Smooth muscle cell (in vitro differentiated cells): Measurements from ENCODE around the gene POP4. TPM values are rescaled to one million over a fixed set of nuclear protein-coding genes. Genes with fewer than 3 reads are reported as not detected.
A peak's percentile ranks its signal among the peaks of the same experiment; 100 is the strongest.
"Not testable (repeated sequence)": the region's sequence is repeated elsewhere in the genome, so short reads cannot be mapped to it uniquely, and the experiment has no call there.

Experiments
- DNase-seq: peaks from one replicate; lab custom pipeline; 2025; ENCODE audit not compliant: unreplicated experiment; lab: John Stamatoyannopoulos, UW
- H2AFZ ChIP-seq: fragments of 200-600 bp; sonication (generic); 2 replicates; pipeline ENCODE4 v1.6.0; 2016; ENCODE audit warnings: antibody characterized with exemption, low read depth, mild to moderate bottlenecking
- H3F3A ChIP-seq: fragments of 200-600 bp; sonication (generic); 2 replicates; pipeline ENCODE4 v1.6.0; 2017; ENCODE audit warnings: antibody characterized with exemption, low read depth
- H3K27ac ChIP-seq: fragments of 200-600 bp; sonication (generic); 2 replicates; pipeline ENCODE4 v1.5.1; 2016; ENCODE audit warnings: low read depth, mild to moderate bottlenecking
- H3K27me3 ChIP-seq: fragments of 200-600 bp; sonication (generic); 2 replicates; pipeline ENCODE4 v1.6.1; 2016; ENCODE audit warnings: low read depth, mild to moderate bottlenecking
- H3K36me3 ChIP-seq: fragments of 200-600 bp; sonication (generic); 2 replicates; pipeline ENCODE4 v1.5.1; 2016; ENCODE audit warnings: low read depth
- H3K4me1 ChIP-seq: fragments of 200-600 bp; sonication (generic); 2 replicates; pipeline ENCODE4 v1.5.1; 2016; ENCODE audit warnings: low read depth
- H3K4me2 ChIP-seq: fragments of 200-600 bp; sonication (generic); 2 replicates; pipeline ENCODE4 v1.6.0; 2016; ENCODE audit warnings: mild to moderate bottlenecking
- H3K4me3 ChIP-seq: fragments of 200-600 bp; sonication (generic); 2 replicates; pipeline ENCODE4 v1.5.1; 2016; ENCODE audit warnings: mild to moderate bottlenecking
- H3K79me2 ChIP-seq: fragments of 200-600 bp; sonication (generic); 2 replicates; pipeline ENCODE4 v1.6.0; 2016; ENCODE audit warnings: low read depth, mild to moderate bottlenecking
- H3K9ac ChIP-seq: fragments of 200-600 bp; sonication (generic); 2 replicates; pipeline ENCODE4 v1.6.0; 2016; ENCODE audit warnings: low read depth
- H3K9me3 ChIP-seq: fragments of 200-600 bp; sonication (generic); replicated peaks from 2 replicates; pipeline ENCODE4 v1.5.1; 2016; ENCODE audit warnings: low read depth
- H4K20me1 ChIP-seq: fragments of 200-600 bp; sonication (generic); 2 replicates; pipeline ENCODE4 v1.6.0; 2016; ENCODE audit warnings: low read depth
- CTCF ChIP-seq: fragments of 200-600 bp; sonication (generic); IDR thresholded peaks from 2 replicates; pipeline ENCODE4 v1.5.1; 2017; ENCODE audit warnings: borderline replicate concordance, mild to moderate bottlenecking, antibody characterized with exemption; ENCODE audit not compliant: insufficient read depth, poor library complexity, severe bottlenecking
- WGBS: methylation state at CpG from one replicate; pipeline ENCODE4 v1.1.7; 2016; ENCODE audit warnings: low lambda C conversion rate; 5-methylcytosine and 5-hydroxymethylcytosine counted together
- polyA plus RNA-seq: library from polyadenylated mRNA; unstranded; fragments of >200 nt; fragmentation: Nextera tagmentation; extraction: Ambion mirVana; gene quantifications from 2 replicates; pipeline ENCODE4 v1.2.1, GENCODE V29; 2016
- total RNA-seq: library from RNA; depleted of rRNA; stranded (reverse); fragments of >200 nt; gene quantifications from 2 replicates; pipeline ENCODE4 v1.2.3, GENCODE V29; 2014

The POP4 gene
- total RNA-seq (54.4 and 68.8 TPM in 2 replicates), polyA plus RNA-seq (90.6 and 94.9 TPM in 2 replicates)

GRCh38 chr19:29605653-29606419, at the start of gene POP4:
TSS of gene POP4 (plus strand) at chr19:29606283. CDS start at chr19:29606319, 36 bp downstream.
- H3K4me3 ChIP-seq, result peak within 1 kb of the TSS; percentile 76
- no peaks in the 10 kb centered on the region for H3K27me3 ChIP-seq
- WGBS, result under 1% methylated on average over 47 of the region's 47 CpGs
- H3K9ac ChIP-seq, result peak within 1 kb of the TSS; percentile 93
- H3K27ac ChIP-seq, result peak within 1 kb of the TSS; percentile 76
- H4K20me1 ChIP-seq, result no peaks in the 10 kb centered on the region
- H3K9me3 ChIP-seq, result no peaks in the 10 kb centered on the region
- H2AFZ ChIP-seq, result peak within 1 kb of the TSS; percentile 57
- peak within 1 kb of the TSS; percentile 92 for H3K4me2 ChIP-seq
- DNase-seq, result peak; percentile 76
- H3K79me2 ChIP-seq, result peaks cover 6% of the 10 kb centered on the region
- peaks cover 4% of the 10 kb centered on the region for H3K4me1 ChIP-seq
- no peak for TF ChIP-seq CTCF
- H3K36me3 ChIP-seq, result no peaks in the 10 kb centered on the region
- H3F3A ChIP-seq, result no peaks in the 10 kb centered on the region

- not testable (repeated sequence) for H3F3A ChIP-seq, H3K36me3 ChIP-seq, H4K20me1 ChIP-seq, H3K9me3 ChIP-seq, DNase-seq, H3K4me1 ChIP-seq, H3K9ac ChIP-seq, H3K4me3 ChIP-seq, H2AFZ ChIP-seq, H3K4me2 ChIP-seq, H3K27ac ChIP-seq, H3K79me2 ChIP-seq
- 97% methylated on average over 2 of the region's 2 CpGs for WGBS
- peaks cover 12% of the 10 kb centered on the region for H3K27me3 ChIP-seq
Observed at GRCh38 chr19:29559110-29559509, 47.0 kb upstream of the POP4 start.

GRCh38 chr19:29559743-29560142, 46.3 kb upstream of the POP4 start:
- TF ChIP-seq CTCF, result no peak
- no peak overlapping the region for H3K4me3 ChIP-seq
- H3K27ac ChIP-seq, result no peak overlapping the region
- no peaks in the 10 kb centered on the region for H3K9me3 ChIP-seq
- no peaks in the 10 kb centered on the region for H4K20me1 ChIP-seq
- H3K27me3 ChIP-seq, result peaks cover 18% of the 10 kb centered on the region
- no peaks in the 10 kb centered on the region for H3K36me3 ChIP-seq
- no peak overlapping the region for H2AFZ ChIP-seq
- DNase-seq, result no peak
- no peaks in the 10 kb centered on the region for H3K4me1 ChIP-seq
- WGBS, result 78% methylated on average over 4 of the region's 4 CpGs
- no peaks in the 10 kb centered on the region for H3K79me2 ChIP-seq
- H3F3A ChIP-seq, result no peaks in the 10 kb centered on the region
- no peak overlapping the region for H3K4me2 ChIP-seq
- no peak overlapping the region for H3K9ac ChIP-seq

- Histone ChIP-seq H3K27me3 (peaks cover 24% of the 10 kb centered on the region), H3K9ac (no peak overlapping the region), H3K4me3 (no peak overlapping the region), H3K79me2 (no peaks in the 10 kb centered on the region), H3K4me2 (no peak overlapping the region), H3K9me3 (no peaks in the 10 kb centered on the region), H3K27ac (no peak overlapping the region), H4K20me1 (no peaks in the 10 kb centered on the region), H3K4me1 (no peaks in the 10 kb centered on the region), H3F3A (no peaks in the 10 kb centered on the region), H3K36me3 (no peaks in the 10 kb centered on the region), H2AFZ (no peak overlapping the region)
- no peak for TF ChIP-seq CTCF
- WGBS, result 96% methylated on average over 6 of the region's 6 CpGs
- DNase-seq, result no peak
Observed at GRCh38 chr19:29560313-29561075, 45.6 kb upstream of the POP4 start.
